Peyer's patch (tissue), 4 donors: Measurements from ENCODE around the gene TPD52L2. TPM values are rescaled to one million over a fixed set of nuclear protein-coding genes. Genes with fewer than 3 reads are reported as not detected.

Experiments
- DNase-seq, 3 donors: peaks; one replicate each; pipeline ENCODE4 v3.0.0-alpha.2; 2017 to 2019
- H3K27ac ChIP-seq, 4 donors: fragments of 200-600 bp; sonication (generic); one replicate each; pipeline ENCODE4 v1.5.1; 2016 to 2019
- H3K27me3 ChIP-seq, 2 donors: fragments of 200-600 bp; sonication (generic); one replicate each; pipeline ENCODE4 v1.5.1; 2019
- H3K36me3 ChIP-seq, 3 donors: fragments of 200-600 bp; sonication (generic); one replicate each; pipeline ENCODE4 v1.5.1; 2016 to 2019
- H3K4me1 ChIP-seq, 4 donors: fragments of 200-600 bp; sonication (generic); one replicate each; pipeline ENCODE4 v1.5.1; 2016 to 2019
- H3K4me3 ChIP-seq, 4 donors: fragments of 200-600 bp; sonication (generic); 1 replicate in 3 of 4; 2 replicates in 1 of 4; pipeline ENCODE4 v1.5.1; 2016 to 2019; ENCODE audit warnings: mild to moderate bottlenecking in 1 of 4
- H3K9me3 ChIP-seq, 4 donors: fragments of 200-600 bp; sonication (generic); one replicate each; pipeline ENCODE4 v1.5.1; 2016 to 2019; ENCODE audit warnings: mild to moderate bottlenecking in 1 of 4
- POLR2A ChIP-seq, 2 donors: fragments of 450-650 bp; IDR thresholded peaks; one replicate each; pipeline ENCODE4 v1.5.1; 2017; ENCODE audit warnings: antibody characterized with exemption in 2 of 2, mild to moderate bottlenecking in 2 of 2, moderate library complexity in 2 of 2
- total RNA-seq, 4 donors: library from RNA; depleted of rRNA; stranded (reverse); fragments of >200 nt; gene quantifications; one replicate each; pipeline ENCODE4 v1.1.0, GENCODE V29; 2016
- TF ChIP-seq, protein P1 (sequence below), 6 experiments: fragments of 450-650 bp in 4 of 6; fragments of 200-600 bp in 2 of 6; sonication (generic) in 1 of 6; IDR thresholded peaks; one replicate each; pipeline ENCODE4 v1.5.1; 2017 to 2019; ENCODE audit warnings: antibody characterized with exemption in 6 of 6, mild to moderate bottlenecking in 3 of 6, moderate library complexity in 1 of 6

Gene TPD52L2
- total RNA-seq, 4 donors from 2014 or later, result 59.4 to 78.7 (median 65.1) TPM

DNA sequence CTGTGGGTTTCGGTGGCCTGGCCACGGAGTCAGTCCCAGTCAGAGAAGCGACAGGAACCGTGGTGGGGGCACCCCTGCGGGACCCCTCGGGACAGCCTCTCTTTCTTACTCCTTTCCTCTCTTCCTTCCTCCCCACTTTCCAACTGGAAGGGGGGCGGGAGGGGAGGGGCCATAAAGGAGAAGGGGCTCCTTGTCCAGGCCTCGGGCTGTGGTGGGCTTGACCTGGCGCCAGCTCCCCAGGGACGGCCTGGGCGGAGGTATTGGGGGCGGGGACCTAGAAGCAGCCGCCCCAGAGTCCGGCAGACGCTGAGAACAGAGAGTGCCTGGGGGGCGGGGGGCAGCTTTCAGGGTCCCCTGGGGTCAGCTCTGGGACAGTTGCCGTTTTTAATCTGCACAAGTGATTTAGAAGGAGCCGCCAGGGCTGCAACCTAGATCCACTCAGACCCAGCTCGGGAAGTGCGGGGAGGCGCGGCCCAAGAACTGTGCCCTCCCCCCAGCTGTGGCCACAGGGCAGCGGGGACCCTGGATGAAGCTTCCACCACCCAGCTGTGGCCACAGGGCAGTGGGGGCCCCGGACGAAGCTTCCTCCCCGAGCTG lies 10.2 kb upstream of the TPD52L2 start:
- Histone ChIP-seq H3K27me3 (peaks cover 0 to 12% of the 10 kb centered on the region in 2 donors), H3K4me1 (peaks cover 0 to 39% (median 20%) of the 10 kb centered on the region in 4 donors), H3K9me3 (no peaks in the 10 kb centered on the region), H3K36me3 (no peaks in the 10 kb centered on the region), H3K27ac (peak overlapping the region; percentile 29 to 73 (median 62)), H3K4me3 (peak overlapping the region in 1 of 4 donors; percentile 13)
- TF ChIP-seq POLR2A (IDR thresholded peaks at IDR 0.05), result no peak
- TF ChIP-seq, protein P1, sequence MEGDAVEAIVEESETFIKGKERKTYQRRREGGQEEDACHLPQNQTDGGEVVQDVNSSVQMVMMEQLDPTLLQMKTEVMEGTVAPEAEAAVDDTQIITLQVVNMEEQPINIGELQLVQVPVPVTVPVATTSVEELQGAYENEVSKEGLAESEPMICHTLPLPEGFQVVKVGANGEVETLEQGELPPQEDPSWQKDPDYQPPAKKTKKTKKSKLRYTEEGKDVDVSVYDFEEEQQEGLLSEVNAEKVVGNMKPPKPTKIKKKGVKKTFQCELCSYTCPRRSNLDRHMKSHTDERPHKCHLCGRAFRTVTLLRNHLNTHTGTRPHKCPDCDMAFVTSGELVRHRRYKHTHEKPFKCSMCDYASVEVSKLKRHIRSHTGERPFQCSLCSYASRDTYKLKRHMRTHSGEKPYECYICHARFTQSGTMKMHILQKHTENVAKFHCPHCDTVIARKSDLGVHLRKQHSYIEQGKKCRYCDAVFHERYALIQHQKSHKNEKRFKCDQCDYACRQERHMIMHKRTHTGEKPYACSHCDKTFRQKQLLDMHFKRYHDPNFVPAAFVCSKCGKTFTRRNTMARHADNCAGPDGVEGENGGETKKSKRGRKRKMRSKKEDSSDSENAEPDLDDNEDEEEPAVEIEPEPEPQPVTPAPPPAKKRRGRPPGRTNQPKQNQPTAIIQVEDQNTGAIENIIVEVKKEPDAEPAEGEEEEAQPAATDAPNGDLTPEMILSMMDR (IDR thresholded peaks at IDR 0.05), result no peak
- DNase-seq, result peak in 1 of 3 donors; percentile 50

DNA sequence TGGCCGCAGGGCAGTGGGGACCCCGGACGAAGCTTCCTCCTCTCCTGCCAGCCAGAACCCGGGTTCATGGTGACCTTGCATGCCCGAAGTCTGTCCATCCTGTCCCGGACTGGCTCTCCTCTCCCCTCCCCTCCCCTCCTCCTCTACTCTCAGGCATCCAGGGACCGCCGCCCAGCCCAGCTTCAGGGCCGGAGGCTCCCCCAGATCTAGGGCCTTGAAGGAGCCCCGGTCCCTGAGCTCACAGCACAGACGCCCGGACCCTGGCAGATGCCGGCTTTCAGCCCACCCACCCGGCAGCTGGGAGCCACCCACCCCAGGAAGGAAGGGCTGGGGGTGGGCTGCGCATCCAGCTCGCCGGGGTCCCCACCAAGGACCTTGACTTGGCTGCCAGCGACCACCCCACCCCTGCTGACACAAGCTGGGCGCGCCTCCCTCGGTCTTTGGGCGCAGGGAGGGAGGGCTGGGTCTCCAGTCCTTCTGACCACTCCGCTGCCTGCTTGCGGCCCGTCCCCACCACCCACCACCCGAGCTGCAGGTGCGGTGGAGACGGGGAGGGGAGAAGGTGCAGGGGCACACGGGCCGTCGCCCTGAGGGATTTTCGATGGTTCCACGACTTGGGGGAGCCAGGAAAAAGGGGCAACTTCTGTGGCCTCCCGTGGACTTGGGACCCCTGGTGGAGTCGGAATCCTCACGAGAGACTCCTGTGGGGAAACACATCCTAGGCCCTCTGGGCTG lies 9.5 kb upstream of the TPD52L2 start:
- peak in 1 of 3 donors; percentile 47 for DNase-seq
- TF ChIP-seq POLR2A (IDR thresholded peaks at IDR 0.05), result no peak
- TF ChIP-seq, protein P1 (IDR thresholded peaks at IDR 0.05), result no peak
- H3K27ac ChIP-seq, result peak overlapping the region in 3 of 4 donors; percentile 54 to 73 (median 70)
- H3K27me3 ChIP-seq, result peaks cover 0 to 12% of the 10 kb centered on the region in 2 donors
- H3K36me3 ChIP-seq, result no peaks in the 10 kb centered on the region
- peaks cover 0 to 43% (median 20%) of the 10 kb centered on the region in 4 donors for H3K4me1 ChIP-seq
- no peak overlapping the region for H3K4me3 ChIP-seq
- H3K9me3 ChIP-seq, result no peaks in the 10 kb centered on the region

DNA sequence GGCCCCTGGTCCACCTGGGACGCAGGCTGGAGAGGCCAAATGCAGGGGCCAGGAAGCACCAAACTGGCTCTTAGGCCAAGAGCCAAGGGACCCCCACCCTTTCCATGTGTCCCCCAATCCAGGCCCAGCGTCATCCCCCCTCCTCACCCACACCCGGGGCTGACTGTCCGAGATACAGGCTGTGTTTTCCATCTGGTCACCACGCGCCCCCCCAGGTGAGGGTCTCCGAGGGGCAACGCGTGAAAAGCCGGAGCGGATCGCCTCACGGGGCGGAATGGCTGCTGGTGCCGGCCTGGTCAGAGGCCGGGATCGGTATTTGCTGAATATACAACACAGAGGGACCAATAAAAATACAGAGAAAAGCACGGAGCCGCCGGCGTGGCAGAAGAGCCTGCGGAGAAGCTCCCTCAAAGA lies 9.0 kb upstream of the TPD52L2 start:
- no peak overlapping the region for H3K27ac ChIP-seq
- H3K9me3 ChIP-seq, result no peaks in the 10 kb centered on the region
- H3K36me3 ChIP-seq, result no peaks in the 10 kb centered on the region
- peaks cover 0 to 12% of the 10 kb centered on the region in 2 donors for H3K27me3 ChIP-seq
- TF ChIP-seq, protein P1 (IDR thresholded peaks at IDR 0.05), result no peak
- TF ChIP-seq POLR2A (IDR thresholded peaks at IDR 0.05), result no peak
- H3K4me1 ChIP-seq, result peaks cover 0 to 43% (median 20%) of the 10 kb centered on the region in 4 donors
- no peak overlapping the region for H3K4me3 ChIP-seq
- peak in 1 of 3 donors; percentile 42 for DNase-seq

DNA sequence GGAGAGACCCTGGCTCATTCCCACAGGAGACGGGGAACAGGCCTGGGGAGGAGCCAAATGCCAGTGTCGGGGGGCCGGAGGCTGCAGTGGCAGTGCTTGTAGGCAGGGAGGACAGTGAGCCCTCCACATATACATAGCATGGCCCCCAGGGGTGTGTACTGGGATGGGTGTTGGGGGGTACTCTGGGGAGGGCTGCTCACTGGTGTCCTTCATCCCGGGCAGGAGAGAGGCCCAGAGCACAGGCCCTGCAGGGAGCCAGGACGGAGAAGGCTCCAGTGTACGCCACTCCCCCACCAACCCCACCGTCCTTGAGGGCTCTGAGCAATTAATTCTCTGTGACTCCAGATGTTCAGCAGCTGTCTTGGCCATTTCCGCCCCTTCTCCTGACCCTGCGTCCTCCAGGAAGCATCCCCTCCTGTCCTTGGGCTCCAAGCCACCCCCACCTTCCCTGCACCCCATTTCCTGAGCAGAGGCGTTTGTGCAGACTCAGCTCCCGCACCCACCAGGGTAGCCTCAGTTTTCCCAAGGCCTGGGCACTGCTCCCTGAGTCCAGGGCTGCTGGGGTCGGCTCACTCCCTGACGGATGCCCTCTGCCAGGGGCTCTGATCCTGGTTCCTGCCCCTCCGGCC lies 7.2 kb upstream of the TPD52L2 start:
- H3K36me3 ChIP-seq, result peaks cover 0 to 14% (median 0%) of the 10 kb centered on the region in 3 donors
- H3K4me1 ChIP-seq, result peaks cover 0 to 49% (median 20%) of the 10 kb centered on the region in 4 donors
- H3K9me3 ChIP-seq, result no peaks in the 10 kb centered on the region
- no peak overlapping the region for H3K4me3 ChIP-seq
- peak in 1 of 3 donors; percentile 48 for DNase-seq
- TF ChIP-seq POLR2A (IDR thresholded peaks at IDR 0.05), result no peak
- TF ChIP-seq, protein P1 (IDR thresholded peaks at IDR 0.05), result no peak
- peaks cover 0 to 12% of the 10 kb centered on the region in 2 donors for H3K27me3 ChIP-seq
- H3K27ac ChIP-seq, result peak overlapping the region in 3 of 4 donors; percentile 32 to 65 (median 57)

DNA sequence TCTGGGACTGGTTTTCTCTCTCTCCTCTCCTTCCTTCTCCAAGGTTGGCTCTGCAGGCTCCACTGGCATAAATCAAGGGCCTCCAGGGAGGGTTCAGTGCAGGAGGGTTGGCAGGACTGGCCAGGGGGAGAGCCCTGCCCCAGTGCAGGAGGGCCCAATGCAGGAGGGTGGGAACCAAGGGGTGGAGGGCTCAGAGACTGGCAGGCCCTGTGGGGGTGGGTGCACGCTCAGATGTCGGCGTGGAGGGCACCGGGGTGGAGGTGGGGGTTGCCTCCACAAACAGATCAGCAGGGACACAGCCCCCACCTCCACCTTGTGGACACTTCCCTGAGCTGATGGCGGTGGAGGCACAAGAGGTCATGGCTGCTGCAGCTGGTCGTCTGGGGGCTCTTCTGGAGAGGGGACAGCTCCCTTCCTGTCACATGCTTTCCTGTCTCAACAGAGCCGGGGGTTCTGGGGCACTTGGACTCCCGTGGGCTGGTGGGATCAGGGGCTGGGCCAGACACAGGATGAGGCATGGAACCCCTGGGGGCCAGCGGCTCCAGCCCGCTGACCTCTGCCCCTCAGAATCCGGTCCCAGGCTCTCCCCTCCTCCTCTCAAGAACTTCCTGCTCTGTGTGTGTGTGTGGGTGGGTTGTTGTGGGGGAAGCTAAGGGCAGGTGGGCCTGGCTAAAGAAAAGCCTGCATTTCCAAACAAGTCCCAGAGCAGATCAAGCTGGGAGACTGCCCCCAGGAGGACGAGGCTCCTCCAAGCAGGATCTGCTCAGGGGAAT lies 6.5 kb upstream of the TPD52L2 start:
- peaks cover 0 to 14% (median 0%) of the 10 kb centered on the region in 3 donors for H3K36me3 ChIP-seq
- DNase-seq, result peak in 1 of 3 donors; percentile 52
- H3K27me3 ChIP-seq, result peaks cover 0 to 12% of the 10 kb centered on the region in 2 donors
- no peak overlapping the region for H3K4me3 ChIP-seq
- H3K4me1 ChIP-seq, result peaks cover 0 to 56% (median 24%) of the 10 kb centered on the region in 4 donors
- no peak for TF ChIP-seq POLR2A (IDR thresholded peaks at IDR 0.05)
- TF ChIP-seq, protein P1 (IDR thresholded peaks at IDR 0.05), result peak in 1 of 6 experiments; percentile 12
- no peaks in the 10 kb centered on the region for H3K9me3 ChIP-seq
- H3K27ac ChIP-seq, result peak overlapping the region; percentile 22 to 65 (median 44)
